Left renal pelvis (tissue), 4 donors: ENCODE measurements around the gene VNN1. TPM values are rescaled to one million over a fixed set of nuclear protein-coding genes. Genes with fewer than 3 reads are reported as not detected.
"Not testable (repeated sequence)": the region's sequence is repeated elsewhere in the genome, so short reads cannot be mapped to it uniquely, and the experiment has no call there.

ENCODE experiments used
- DNase-seq, 4 donors: peaks; one replicate each; pipeline ENCODE4 v3.0.0-alpha.2; 2013; ENCODE audit warnings: low read depth in 4 of 4, low spot score in 3 of 4
- polyA plus RNA-seq, 4 donors: library from polyadenylated mRNA; unstranded; fragments of 120-200 nt; gene quantifications; one replicate each; pipeline ENCODE4 v1.2.1, GENCODE V29; 2013; ENCODE audit not compliant: insufficient read length in 4 of 4

Gene VNN1
- polyA plus RNA-seq, 4 donors, result 0.09 to 1.5 (median 0.19) TPM

DNA sequence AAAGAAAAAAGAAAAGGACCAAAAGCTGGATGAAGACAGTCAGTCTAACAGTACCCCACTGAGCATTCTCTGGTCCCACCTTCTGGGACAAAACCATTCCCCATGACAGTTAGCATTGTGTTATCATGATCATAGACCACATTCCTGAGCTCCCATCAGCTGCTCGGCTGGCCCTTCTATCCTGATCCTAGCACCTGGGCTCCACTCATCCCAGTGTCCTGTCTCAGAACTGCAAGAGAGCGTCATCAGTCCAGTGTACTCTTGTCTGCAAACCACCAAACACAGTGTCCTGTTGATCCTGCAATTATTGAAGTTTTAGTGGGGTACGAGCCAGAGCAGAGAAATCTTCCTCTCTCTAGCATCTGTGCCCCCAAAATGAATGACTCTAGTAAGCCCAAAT lies 38.9 kb downstream of the VNN1 start:
- DNase-seq, result no peak

DNA sequence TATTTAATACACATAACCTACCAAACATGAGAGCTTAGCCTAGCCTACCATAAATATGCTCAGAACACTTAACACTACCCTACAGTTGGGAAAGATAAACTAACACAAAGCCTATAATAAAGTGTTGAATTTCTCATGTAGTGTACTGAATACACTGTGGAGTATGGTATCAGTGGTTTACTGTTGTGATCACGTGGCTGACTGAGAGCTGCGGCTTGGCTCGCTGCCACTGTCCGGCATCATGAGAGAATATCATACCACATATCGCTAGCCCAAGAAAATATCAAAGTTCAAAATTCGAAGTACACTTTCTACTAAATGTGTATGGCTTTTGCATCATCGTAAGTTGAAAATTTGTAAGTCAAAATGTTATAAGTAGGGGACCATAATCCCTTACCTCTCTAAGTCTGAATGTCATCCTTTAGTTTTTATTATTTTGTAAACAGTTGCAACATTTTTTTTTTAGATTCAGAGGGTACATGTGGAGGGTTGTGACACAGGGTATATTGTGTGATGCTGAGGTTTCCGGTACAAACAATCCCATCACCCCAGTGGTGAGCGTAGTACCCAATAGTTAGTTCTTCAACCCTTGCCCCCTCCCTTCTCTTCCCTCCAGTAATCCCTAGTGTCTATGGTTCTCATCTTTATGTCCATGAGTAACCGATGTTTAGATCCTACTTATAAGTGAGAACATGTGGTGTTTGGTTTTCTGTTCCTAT lies 40.3 kb downstream of the VNN1 start:
- no peak for DNase-seq

DNA sequence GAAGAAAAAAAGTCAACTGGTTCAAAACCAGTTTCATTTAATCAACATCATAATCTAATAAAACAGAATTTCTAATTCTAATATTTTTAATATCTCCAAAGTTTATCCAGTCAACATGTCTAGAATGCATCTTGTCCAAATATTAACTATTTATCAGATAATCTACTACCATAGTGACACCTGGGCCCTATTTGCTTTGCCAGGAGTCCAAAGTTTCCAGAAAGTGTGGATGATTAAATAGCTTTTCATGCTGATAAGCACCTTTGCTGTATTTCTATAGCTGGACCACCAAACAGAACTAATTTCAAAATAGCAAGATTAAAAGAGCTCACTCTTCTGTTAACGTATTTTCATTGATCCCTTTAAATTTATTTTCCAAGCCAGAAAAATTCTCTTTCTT lies 42.6 kb downstream of the VNN1 start:
- no peak for DNase-seq

DNA sequence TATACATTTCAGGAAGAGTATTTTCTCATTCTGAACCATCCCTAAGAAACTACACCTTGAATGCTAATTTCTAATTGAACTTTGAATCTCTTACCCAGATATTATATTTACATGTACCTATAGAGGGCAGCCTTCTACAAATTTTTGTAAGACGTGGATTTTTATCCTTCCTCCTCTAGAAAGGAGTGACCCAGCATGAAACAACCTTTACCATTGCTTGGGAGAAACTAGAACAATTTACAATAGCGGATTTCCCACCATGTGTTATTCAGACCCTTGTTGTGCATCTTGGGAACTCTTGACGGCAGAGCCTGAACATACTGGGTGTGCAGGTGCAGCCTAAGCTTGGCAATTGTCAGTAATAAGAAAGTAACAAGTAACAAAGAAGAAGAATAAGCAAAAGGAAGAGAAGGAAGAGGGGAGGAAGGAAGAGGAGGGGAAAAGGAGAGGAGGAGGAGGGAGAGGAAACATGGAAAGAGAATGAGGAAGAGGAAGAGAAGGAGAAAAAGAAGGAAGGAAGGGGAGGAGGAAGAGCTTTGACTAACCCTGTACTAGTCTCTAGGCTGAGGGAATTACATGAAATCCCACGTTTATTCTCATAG lies 44.1 kb downstream of the VNN1 start:
- DNase-seq, result peak in 2 of 4 donors; percentile 2 to 10

DNA sequence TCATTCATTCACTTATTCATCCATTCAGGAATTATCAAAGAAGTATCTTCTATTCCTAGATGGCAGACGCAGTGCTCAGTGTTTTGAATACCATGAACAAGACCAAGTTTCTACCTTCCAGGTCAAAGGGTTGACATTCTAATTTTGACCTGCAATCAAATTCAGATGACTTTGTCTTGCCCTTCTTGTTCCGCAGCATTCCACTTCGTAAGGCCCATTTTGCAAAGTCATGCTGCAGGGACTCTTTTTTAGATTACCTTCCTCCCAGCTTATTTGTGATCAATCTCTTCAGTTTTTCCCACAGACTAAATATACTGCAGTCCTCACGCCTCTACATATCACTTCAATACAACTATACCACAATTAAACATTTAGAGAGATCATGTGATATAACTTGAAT lies 47.7 kb downstream of the VNN1 start:
- DNase-seq, result no peak

DNA sequence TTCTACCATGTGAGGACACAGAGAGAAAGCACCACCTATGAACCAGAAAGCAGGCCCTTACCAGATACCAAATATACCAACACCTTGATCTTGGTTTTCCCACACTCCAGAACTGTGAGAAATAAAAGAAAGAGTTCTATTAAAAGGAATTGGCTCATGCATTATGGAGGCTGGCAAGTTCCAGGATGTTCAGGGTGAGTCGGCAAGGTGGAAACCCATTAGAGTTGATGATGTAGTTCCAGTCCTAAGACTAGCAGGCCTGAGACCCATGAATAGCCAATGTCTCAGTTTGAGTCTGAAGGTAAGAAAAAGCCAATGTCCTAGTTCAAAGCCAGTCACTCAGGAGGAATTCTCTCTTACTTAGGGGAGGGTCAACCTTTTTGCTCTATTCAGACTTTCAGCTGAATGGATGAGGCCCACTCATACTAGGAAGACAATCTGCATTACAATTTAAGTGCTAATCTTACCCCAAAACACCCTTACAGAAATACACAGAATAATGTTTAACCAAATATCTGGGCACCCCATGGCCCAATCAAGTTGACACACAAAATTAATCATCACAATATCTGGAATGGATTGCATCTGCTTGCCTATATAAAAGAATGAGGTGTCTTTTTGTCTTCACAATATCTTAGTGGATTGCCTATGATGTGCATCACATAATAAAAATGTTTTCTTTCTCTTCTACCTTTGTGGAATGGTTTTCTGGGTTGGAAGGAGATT lies 49.4 kb downstream of the VNN1 start:
- DNase-seq, result no peak

DNA sequence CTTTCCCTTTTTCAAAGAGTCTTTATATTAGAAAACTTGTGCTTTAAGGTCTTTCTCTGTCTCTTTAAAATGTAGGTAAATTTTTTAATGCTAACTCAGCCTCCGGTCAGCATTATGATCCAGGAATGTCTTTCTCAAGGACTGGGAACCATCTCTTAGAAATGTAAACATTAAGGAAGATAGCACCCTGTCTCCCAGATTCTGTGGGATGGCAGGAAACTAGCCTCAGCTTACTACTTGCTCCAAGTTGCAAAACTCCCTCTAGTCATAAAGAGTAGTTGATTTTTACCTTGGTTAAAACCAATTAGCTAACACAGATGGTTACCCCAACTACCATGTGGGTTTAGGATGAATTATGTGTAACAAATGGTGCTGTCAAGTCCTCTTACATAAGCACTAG lies 50.2 kb downstream of the VNN1 start:
- DNase-seq, result no peak

DNA sequence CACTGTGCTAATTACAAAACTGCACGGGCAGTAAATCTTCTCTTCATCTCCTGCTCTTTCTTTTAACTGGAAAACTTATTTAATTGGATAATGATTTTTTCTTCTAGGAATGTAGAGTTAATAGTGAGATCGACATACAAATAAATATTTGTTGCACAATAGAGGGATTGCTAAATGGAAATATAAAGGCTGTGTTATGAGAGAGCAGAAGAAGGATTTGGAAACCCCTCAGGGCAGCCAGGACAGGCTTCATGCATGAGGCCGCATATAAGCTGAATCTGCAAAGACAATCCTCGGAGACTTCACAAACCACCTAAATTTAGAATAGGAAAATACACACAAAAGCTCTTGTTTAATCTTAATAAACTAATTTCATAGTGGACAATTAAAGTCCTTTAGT lies 51.9 kb downstream of the VNN1 start:
- no peak for DNase-seq

DNA sequence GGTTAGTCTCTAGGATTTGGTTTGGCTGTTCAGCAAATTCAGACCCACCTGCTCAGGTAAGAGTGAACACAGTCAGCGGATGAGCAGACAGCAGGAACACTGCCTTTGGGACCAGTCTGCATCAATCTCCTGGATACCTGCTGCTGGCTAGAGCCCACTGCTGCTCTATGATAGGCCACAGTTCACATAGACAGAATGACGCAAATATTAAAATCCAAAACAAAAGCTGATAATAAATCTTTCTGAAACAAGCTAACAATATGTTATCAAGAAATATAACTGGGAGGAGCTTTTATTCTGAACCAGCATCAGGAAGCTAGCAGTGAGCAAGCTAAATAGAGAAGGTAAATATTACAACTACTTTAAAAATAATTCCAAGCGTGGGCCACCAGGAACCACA lies 54.8 kb downstream of the VNN1 start, which contains the start of gene TAAR1:
Gene TAAR1, minus strand, starts transcription at position 101 of the 400 bp plus-strand sequence. CDS start 13,179 bp downstream, outside the sequence.
- DNase-seq, result no peak

DNA sequence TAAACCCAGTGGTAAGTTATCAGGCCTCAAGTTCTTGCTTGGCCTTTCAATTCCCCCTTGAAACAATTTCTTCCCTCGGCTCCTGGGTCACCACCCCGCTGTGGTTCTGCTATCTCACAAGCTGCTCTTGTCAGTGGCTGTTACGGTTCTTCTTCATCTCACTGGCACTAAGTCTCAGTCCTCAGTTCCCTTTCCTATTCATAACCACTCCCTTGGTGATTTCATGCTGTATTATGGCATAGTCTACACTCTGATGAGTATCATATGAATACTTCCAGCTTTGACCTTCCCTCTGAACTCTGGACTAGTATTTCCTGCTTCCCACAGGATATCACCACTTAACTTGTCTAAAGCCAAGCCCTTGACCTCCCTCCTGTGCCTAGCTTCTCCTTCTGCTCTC lies 62.8 kb downstream of the VNN1 start:
- DNase-seq, result no peak

DNA sequence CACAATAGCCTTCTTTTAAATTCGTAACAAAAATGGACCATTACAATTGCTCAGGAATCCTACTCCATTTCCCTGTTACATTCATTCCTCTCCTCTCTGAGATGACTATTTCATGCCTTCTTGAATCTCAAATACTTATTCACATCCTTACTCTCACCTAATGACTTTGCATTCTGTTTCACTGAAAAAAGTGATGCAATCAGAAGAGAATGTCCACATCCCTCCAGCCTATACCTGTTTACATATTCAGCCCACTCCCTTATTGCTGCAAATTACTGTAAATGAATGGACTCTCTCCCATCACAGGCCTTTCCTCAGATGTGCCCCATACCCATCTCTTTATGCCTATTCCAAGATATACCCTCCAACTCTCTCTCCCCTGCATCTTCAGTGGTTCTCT lies 63.4 kb downstream of the VNN1 start:
- no peak for DNase-seq

DNA sequence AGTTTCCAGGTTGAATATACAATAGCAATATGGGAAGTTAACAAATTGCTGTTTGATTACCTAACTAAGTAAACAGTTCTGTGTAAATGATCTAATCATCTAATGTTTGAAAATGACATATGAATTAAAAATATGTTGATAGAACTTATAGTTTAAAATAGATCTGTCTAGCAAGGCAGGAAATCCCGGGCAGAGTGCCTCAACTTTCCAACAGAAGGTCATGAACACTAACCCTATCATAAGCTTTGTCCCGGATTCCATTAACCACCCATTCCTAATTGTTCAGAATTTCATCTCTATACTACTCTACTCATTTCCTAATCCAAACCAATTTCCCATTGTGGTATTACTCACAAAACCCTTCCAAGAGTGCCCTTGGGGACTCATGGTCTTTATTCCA lies 65.0 kb downstream of the VNN1 start:
- DNase-seq, result no peak

DNA sequence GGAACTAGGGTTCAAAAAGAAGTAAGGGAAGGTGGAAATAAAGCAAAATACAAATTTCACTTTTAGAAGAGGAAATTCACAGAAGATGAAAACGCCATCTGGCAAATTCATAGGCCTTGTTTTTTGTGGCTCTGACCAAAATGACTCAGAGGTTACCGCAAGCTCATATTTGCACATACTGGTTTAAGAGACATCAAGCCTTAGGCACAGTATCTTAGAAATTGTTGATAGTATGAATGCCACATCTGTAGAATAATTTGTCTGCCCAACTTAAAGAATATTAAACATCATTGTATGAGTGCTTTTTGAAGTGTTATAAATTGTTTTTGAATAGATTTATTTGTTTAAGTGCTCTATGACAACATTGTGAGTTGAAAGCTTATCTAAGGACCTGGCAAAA lies 65.5 kb downstream of the VNN1 start:
- DNase-seq, result no peak

DNA sequence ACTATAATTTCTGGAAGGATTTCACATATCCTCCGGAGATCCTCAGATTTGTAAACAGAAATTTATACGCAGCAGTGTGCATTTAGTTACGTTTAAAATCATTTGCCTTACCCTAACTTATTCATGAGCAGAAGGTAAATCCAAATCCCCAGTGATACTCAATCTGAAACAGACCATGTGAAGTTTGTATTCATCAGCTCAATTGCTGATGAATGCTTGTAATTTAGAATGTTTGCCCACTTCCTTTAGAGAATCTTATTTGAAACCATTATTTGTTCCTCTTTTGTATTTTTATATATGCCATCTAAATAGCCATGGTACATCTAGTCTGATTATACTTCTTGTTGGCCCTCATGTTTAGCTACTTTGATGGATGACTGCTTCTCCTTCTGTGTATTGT lies 70.3 kb downstream of the VNN1 start:
- DNase-seq, result no peak

DNA sequence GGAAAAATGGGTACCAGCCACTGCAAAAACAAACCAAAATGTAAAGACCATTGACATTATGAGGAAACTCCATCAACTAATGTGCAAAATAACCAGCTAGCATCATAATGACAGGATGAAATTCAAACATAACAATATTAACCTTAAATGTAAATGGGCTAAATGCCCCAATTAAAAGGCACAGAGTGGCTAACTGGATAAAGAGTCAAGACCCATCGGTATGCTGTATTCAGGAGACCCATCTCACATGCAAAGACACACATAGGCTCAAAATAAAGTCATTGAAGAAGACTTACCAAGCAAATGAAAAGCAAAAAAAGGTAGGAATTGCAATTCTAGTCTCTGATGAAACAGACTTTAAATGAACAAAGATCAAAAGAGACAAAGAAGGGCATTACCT lies 76.7 kb downstream of the VNN1 start:
- DNase-seq, result not testable (repeated sequence)

DNA sequence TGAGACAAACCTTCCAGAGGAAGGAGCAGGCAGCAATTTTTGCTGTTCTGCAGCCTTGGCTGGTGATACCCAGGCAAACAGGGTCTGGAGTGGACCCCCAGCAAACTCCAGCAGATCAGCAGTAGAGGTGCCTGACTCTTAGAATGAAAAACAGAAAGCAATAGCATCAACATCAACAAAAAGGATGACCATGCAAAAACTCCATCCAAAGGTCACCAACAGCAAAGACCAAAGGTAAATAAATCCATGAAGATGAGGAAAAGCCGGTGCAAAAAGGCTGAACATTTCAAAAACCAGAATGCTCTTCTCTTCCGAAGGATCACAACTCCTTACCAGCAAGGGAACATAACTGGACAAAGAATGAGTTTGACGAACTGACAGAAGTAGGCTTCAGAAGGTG lies 77.9 kb downstream of the VNN1 start:
- DNase-seq, result not testable (repeated sequence)

DNA sequence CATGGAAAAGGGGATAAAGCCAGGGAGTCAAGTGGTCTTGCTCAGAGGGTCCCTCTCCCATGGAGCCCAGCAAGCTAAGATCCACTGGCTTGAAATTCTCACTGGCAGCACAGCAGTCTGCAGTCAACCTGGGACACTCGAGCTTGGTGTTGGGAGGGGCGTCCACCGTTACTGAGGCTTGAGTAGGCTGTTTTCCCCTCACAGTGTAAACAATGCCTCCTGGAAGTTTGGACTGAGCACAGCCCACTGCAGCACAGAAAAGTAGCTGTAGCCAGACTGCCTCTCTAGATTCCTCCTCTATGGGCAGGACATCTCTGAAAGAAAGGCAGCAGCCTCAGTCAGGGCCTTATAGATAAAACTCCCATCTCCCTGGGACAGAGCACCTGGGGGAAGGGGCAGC lies 78.6 kb downstream of the VNN1 start:
- not testable (repeated sequence) for DNase-seq

DNA sequence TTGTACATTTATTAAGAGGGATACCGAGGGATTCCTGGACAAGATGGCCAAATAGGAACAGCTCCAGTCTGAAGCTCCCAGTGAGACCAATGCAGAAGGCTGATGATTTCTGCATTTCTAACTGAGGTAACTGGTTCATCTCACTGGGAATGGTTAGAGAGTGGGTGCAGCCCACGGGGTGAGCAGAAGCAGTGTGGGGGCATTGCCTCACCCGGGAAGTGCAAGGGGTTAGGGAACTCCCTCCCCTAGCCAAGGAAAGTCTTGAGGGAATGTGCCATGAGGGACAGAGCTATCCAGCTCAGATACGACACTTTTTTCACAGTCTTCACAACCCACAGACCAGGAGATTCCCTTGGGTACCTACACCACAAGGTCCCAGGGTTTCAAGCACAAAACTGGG lies 79.1 kb downstream of the VNN1 start:
- no peak for DNase-seq

DNA sequence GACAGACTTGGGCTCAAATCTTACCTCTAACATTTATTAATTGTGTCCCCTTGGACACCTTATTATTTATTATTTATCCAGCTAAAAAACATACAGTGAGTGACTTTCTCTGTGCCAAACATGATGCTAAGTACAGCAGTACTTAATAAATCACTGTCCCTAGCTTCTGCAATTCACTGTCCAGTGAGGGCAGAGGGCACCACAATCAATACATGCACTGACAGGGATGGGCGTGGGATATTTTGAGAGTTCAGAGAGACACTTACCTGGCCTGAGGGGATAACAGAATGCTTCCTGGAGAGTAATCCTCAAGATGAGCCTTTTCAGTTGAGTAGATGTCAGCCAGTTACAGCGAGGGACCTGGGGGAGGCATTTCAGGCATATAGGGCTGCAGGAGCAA lies 80.5 kb downstream of the VNN1 start:
- no peak for DNase-seq
